ENCODE results near the gene CR1. TPM values are rescaled to one million over a fixed set of nuclear protein-coding genes. Genes with fewer than 3 reads are reported as not detected.

Gene CR1
- total and polyA plus RNA-seq, 9 of the 15 experiments (the other 6 are each of a cell fraction or from before 2014, with no cell fraction given): 0.07 to 0.47 (median 0.18) TPM

DNA sequence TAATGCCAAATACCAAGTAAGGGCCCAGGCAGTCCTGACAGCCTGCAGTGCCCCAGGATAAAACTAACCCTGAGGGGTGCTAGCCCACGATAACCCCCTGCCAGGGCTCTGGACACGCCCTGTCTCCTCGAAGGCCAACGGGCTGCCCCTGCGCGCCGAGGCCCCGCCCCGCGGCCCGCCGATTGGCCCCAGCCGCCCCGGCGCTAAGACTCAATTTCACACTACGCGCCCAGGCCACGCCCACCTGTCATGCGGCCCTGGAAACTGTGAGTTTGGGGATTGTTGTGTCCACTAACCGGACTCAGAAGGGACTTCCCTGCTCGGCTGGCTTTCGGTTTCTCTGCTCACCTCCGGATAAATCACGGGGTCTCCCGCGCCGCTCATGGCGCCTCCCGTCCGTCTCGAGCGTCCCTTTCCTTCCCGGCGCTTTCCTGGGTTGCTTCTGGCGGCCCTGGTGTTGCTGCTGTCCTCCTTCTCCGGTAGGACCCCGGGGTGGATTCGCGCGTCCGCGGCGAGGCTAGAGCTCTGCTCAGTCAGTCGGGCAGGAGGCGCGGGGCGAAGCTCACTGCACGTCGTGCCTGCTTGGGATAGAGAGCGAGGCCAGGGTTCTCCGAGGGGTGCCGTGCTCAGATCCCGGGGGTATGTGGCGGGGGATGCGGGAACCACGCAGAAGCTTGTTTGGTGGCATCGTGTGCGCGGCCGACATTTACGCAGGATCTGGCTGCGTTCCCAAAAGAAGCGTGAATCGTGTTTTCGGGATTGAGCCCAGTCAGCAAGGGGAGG, 149.1 kb downstream of the CR1 start, which contains the start of gene CR1L (continued):
- TF ChIP-seq, protein P1, sequence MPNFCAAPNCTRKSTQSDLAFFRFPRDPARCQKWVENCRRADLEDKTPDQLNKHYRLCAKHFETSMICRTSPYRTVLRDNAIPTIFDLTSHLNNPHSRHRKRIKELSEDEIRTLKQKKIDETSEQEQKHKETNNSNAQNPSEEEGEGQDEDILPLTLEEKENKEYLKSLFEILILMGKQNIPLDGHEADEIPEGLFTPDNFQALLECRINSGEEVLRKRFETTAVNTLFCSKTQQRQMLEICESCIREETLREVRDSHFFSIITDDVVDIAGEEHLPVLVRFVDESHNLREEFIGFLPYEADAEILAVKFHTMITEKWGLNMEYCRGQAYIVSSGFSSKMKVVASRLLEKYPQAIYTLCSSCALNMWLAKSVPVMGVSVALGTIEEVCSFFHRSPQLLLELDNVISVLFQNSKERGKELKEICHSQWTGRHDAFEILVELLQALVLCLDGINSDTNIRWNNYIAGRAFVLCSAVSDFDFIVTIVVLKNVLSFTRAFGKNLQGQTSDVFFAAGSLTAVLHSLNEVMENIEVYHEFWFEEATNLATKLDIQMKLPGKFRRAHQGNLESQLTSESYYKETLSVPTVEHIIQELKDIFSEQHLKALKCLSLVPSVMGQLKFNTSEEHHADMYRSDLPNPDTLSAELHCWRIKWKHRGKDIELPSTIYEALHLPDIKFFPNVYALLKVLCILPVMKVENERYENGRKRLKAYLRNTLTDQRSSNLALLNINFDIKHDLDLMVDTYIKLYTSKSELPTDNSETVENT (CRISPR knock-in tag; IDR thresholded peaks at IDR 0.05): peak; percentile 53; the same call in 1 of the 2 replicates
- TF ChIP-seq C11orf30 (IDR thresholded peaks at IDR 0.05; ENCODE audit: low read depth): peak; percentile 52; the same call in 1 of the 2 replicates
- TF ChIP-seq SMARCA5 (IDR thresholded peaks at IDR 0.05): 0 out of 2 replicates have a peak, but pooled peaks have one; percentile 64
- no peak for TF ChIP-seq ELF2 (CRISPR knock-in tag; IDR thresholded peaks at IDR 0.05)
- no peak for TF ChIP-seq BACH1 (tag; IDR thresholded peaks at IDR 0.05)
- peak; percentile 70; the same call in 1 of the 2 replicates for TF ChIP-seq ZFX (CRISPR knock-in tag; IDR thresholded peaks at IDR 0.05)
- TF ChIP-seq SRSF1 (IDR thresholded peaks at IDR 0.05; ENCODE audit: low read depth, low read length): 0 out of 2 replicates have a peak, but pooled peaks have one; percentile 20
- no peak for TF ChIP-seq RFX5 (IDR thresholded peaks at IDR 0.05; ENCODE audit: low read depth, low read length)
- TF ChIP-seq SP1 (CRISPR knock-in tag; IDR thresholded peaks at IDR 0.05): peak; percentile 98
- TF ChIP-seq, protein P2, sequence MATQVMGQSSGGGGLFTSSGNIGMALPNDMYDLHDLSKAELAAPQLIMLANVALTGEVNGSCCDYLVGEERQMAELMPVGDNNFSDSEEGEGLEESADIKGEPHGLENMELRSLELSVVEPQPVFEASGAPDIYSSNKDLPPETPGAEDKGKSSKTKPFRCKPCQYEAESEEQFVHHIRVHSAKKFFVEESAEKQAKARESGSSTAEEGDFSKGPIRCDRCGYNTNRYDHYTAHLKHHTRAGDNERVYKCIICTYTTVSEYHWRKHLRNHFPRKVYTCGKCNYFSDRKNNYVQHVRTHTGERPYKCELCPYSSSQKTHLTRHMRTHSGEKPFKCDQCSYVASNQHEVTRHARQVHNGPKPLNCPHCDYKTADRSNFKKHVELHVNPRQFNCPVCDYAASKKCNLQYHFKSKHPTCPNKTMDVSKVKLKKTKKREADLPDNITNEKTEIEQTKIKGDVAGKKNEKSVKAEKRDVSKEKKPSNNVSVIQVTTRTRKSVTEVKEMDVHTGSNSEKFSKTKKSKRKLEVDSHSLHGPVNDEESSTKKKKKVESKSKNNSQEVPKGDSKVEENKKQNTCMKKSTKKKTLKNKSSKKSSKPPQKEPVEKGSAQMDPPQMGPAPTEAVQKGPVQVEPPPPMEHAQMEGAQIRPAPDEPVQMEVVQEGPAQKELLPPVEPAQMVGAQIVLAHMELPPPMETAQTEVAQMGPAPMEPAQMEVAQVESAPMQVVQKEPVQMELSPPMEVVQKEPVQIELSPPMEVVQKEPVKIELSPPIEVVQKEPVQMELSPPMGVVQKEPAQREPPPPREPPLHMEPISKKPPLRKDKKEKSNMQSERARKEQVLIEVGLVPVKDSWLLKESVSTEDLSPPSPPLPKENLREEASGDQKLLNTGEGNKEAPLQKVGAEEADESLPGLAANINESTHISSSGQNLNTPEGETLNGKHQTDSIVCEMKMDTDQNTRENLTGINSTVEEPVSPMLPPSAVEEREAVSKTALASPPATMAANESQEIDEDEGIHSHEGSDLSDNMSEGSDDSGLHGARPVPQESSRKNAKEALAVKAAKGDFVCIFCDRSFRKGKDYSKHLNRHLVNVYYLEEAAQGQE (IDR thresholded peaks at IDR 0.05; ENCODE audit: borderline replicate concordance): peak; percentile 8; the same call in 1 of the 2 replicates
- TF ChIP-seq, protein P2 (CRISPR knock-in tag; IDR thresholded peaks at IDR 0.05; ENCODE audit: low read depth): 0 out of 2 replicates have a peak, but pooled peaks have one; percentile 35
- TF ChIP-seq BDP1 (IDR thresholded peaks at IDR 0.05; ENCODE audit: insufficient read depth, insufficient read length): no peak
- TF ChIP-seq, protein P3, sequence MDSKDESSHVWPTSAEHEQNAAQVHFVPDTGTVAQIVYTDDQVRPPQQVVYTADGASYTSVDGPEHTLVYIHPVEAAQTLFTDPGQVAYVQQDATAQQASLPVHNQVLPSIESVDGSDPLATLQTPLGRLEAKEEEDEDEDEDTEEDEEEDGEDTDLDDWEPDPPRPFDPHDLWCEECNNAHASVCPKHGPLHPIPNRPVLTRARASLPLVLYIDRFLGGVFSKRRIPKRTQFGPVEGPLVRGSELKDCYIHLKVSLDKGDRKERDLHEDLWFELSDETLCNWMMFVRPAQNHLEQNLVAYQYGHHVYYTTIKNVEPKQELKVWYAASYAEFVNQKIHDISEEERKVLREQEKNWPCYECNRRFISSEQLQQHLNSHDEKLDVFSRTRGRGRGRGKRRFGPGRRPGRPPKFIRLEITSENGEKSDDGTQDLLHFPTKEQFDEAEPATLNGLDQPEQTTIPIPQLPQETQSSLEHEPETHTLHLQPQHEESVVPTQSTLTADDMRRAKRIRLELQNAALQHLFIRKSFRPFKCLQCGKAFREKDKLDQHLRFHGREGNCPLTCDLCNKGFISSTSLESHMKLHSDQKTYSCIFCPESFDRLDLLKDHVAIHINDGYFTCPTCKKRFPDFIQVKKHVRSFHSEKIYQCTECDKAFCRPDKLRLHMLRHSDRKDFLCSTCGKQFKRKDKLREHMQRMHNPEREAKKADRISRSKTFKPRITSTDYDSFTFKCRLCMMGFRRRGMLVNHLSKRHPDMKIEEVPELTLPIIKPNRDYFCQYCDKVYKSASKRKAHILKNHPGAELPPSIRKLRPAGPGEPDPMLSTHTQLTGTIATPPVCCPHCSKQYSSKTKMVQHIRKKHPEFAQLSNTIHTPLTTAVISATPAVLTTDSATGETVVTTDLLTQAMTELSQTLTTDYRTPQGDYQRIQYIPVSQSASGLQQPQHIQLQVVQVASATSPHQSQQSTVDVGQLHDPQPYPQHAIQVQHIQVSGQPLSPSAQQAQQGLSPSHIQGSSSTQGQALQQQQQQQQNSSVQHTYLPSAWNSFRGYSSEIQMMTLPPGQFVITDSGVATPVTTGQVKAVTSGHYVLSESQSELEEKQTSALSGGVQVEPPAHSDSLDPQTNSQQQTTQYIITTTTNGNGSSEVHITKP (IDR thresholded peaks at IDR 0.05; ENCODE audit: partially characterized antibody): peak; percentile 42
- TF ChIP-seq GATA2 (CRISPR knock-in tag; IDR thresholded peaks at IDR 0.05): no peak
